HepG2 (cell line): Measurements from ENCODE around the gene TARM1. TPM values are rescaled to one million over a fixed set of nuclear protein-coding genes. Genes with fewer than 3 reads are reported as not detected.

Experiments
- ATAD3A ChIP-seq: sonication (generic); formaldehyde crosslinking; IDR thresholded peaks from 2 replicates; pipeline ENCODE4 v1.4.0; 2020; ENCODE audit warnings: missing genetic modification reagents
- DBP ChIP-seq: sonication (generic); formaldehyde crosslinking; IDR thresholded peaks from 2 replicates; pipeline ENCODE4 v1.4.0; 2020; ENCODE audit warnings: missing genetic modification reagents; ENCODE audit errors: not compliant biosample characterization
- HNF4G ChIP-seq, 2 experiments: sonication (generic) in 1 of 2; formaldehyde crosslinking in 1 of 2; IDR thresholded peaks; 2 replicates each; pipeline versions ENCODE4 v1.4.0 to v1.6.1; 2011 to 2020; ENCODE audit warnings: borderline replicate concordance in 2 of 2, low read depth in 2 of 2, mild to moderate bottlenecking in 2 of 2, low read length in 1 of 2, missing genetic modification reagents in 1 of 2, moderate library complexity in 1 of 2
- MAX ChIP-seq: IDR thresholded peaks from 2 replicates; pipeline ENCODE4 v1.6.1; 2012; ENCODE audit warnings: inconsistent platforms
- NFIC ChIP-seq: IDR thresholded peaks from 2 replicates; pipeline ENCODE4 v1.6.1; 2012; ENCODE audit warnings: mild to moderate bottlenecking, low read length, inconsistent platforms
- NFKB2 ChIP-seq: sonication (generic); formaldehyde crosslinking; IDR thresholded peaks from 2 replicates; pipeline ENCODE4 v1.4.0; 2020; ENCODE audit warnings: missing genetic modification reagents, borderline replicate concordance
- RELA ChIP-seq: sonication (generic); formaldehyde crosslinking; IDR thresholded peaks from 2 replicates; pipeline ENCODE4 v1.4.0; 2020; ENCODE audit warnings: missing genetic modification reagents
- REPIN1 ChIP-seq: sonication (generic); formaldehyde crosslinking; IDR thresholded peaks from 2 replicates; pipeline ENCODE4 v1.8.0; 2022; ENCODE audit warnings: missing genetic modification reagents, low read depth, mild to moderate bottlenecking, borderline replicate concordance
- RNF219 ChIP-seq: sonication (generic); formaldehyde crosslinking; IDR thresholded peaks from 2 replicates; pipeline ENCODE4 v1.5.0; 2020; ENCODE audit warnings: mild to moderate bottlenecking, missing genetic modification reagents
- SNAI1 ChIP-seq: sonication (generic); formaldehyde crosslinking; IDR thresholded peaks from 2 replicates; pipeline ENCODE4 v1.5.0; 2020; ENCODE audit warnings: mild to moderate bottlenecking, missing genetic modification reagents, borderline replicate concordance
- SNAPC2 ChIP-seq: sonication (generic); formaldehyde crosslinking; IDR thresholded peaks from 2 replicates; pipeline ENCODE4 v1.8.1; 2022; ENCODE audit warnings: mild to moderate bottlenecking, missing genetic modification reagents
- SRF ChIP-seq: IDR thresholded peaks from 2 replicates; pipeline ENCODE4 v1.6.1; 2011; ENCODE audit warnings: mild to moderate bottlenecking, low read depth, low read length, moderate library complexity
- SSRP1 ChIP-seq: IDR thresholded peaks from 2 replicates; pipeline ENCODE4 v1.6.1; 2016; ENCODE audit warnings: control low read depth
- TBL1XR1 ChIP-seq: fragments of 150-350 bp; IDR thresholded peaks from 2 replicates; pipeline ENCODE4 v1.6.1; 2014; ENCODE audit warnings: borderline replicate concordance, low read length; ENCODE audit not compliant: partially characterized antibody
- TIGD3 ChIP-seq: sonication (generic); formaldehyde crosslinking; IDR thresholded peaks from 2 replicates; pipeline ENCODE4 v1.5.1; 2020; ENCODE audit warnings: mild to moderate bottlenecking, missing genetic modification reagents, borderline replicate concordance
- XBP1 ChIP-seq: sonication (generic); formaldehyde crosslinking; IDR thresholded peaks from 2 replicates; pipeline ENCODE4 v1.5.0; 2020; ENCODE audit warnings: missing genetic modification reagents
- ZBTB42 ChIP-seq: sonication (generic); formaldehyde crosslinking; IDR thresholded peaks from 2 replicates; pipeline ENCODE4 v1.5.0; 2020; ENCODE audit warnings: mild to moderate bottlenecking, missing genetic modification reagents
- ZNF136 ChIP-seq: sonication (generic); formaldehyde crosslinking; IDR thresholded peaks from 2 replicates; pipeline ENCODE4 v1.8.1; 2022; ENCODE audit warnings: low read depth, mild to moderate bottlenecking, moderate library complexity, missing genetic modification reagents
- ZNF24 ChIP-seq: fragments of 450-650 bp; IDR thresholded peaks from 2 replicates; pipeline ENCODE4 v1.6.1; 2017; ENCODE audit warnings: antibody characterized with exemption, mild to moderate bottlenecking
- ZNF34 ChIP-seq: sonication (generic); formaldehyde crosslinking; IDR thresholded peaks from 2 replicates; pipeline ENCODE4 v1.4.0; 2020; ENCODE audit warnings: mild to moderate bottlenecking, missing genetic modification reagents, borderline replicate concordance
- ZNF546 ChIP-seq: sonication (generic); formaldehyde crosslinking; conservative IDR thresholded peaks from 2 replicates; pipeline ENCODE4 v1.8.1; 2023; ENCODE audit warnings: mild to moderate bottlenecking, missing genetic modification reagents
- ZNF720 ChIP-seq: sonication (generic); formaldehyde crosslinking; IDR thresholded peaks from 2 replicates; pipeline ENCODE4 v1.4.0; 2020; ENCODE audit warnings: missing genetic modification reagents
- ZNF788 ChIP-seq: sonication (generic); formaldehyde crosslinking; IDR thresholded peaks from 2 replicates; pipeline ENCODE4 v1.5.0; 2020; ENCODE audit warnings: mild to moderate bottlenecking, missing genetic modification reagents, borderline replicate concordance
- polyA plus RNA-seq, 8 experiments: library from polyadenylated mRNA; depleted of rRNA in 3 of 8; stranded (reverse) in 7 of 8; unstranded in 1 of 8; fragments of >200 nt; fragmentation: Illumina TruSeq in 4 of 8; extraction: Trizol in 4 of 8; gene quantifications; 2 replicates each; pipeline versions ENCODE4 v1.2.1 to v1.2.3, GENCODE V29; 2011 to 2016; ENCODE audit warnings: low read depth in 4 of 8, missing spikeins in 1 of 8, mixed read lengths in 1 of 8; ENCODE audit not compliant: insufficient read depth in 1 of 8
- total RNA-seq, 5 experiments: library from RNA; depleted of rRNA; stranded (reverse); fragments of >200 nt; fragmentation: Illumina TruSeq; extraction: Trizol; gene quantifications; 2 replicates each; pipeline ENCODE4 v1.2.3, GENCODE V29; 2016; ENCODE audit warnings: low read depth in 1 of 5

The TARM1 gene
- total and polyA plus RNA-seq, 2 of the 13 experiments (the other 11 are each of a cell fraction or from before 2014, with no cell fraction given), result not detected

GRCh38 chr19:54115109-54116063 lies 34.2 kb upstream of the TARM1 start, which contains the start of the genes PRPF31 and TFPT (continued):
- TF ChIP-seq REPIN1 (CRISPR knock-in tag) (peak; percentile 68; the same call in 1 of the 2 replicates), SSRP1 (no peak; the same call in 1 of the 2 replicates), TBL1XR1 (peak; percentile 55), RELA (CRISPR knock-in tag) (no peak), ZNF34 (CRISPR knock-in tag) (peak; percentile 95; the same call in 1 of the 2 replicates), SRF (peak; percentile 85), SNAI1 (CRISPR knock-in tag) (no peak), ZNF24 (no peak), ZNF546 (CRISPR knock-in tag) (0 out of 2 replicates have a peak, but pooled peaks have one; percentile 37), XBP1 (no peak), NFIC (0 out of 2 replicates have a peak, but pooled peaks have one; percentile 43), SNAPC2 (CRISPR knock-in tag) (no peak), RNF219 (peak; percentile 50; the same call in 1 of the 2 replicates), MAX (peak; percentile 89), TIGD3 (CRISPR knock-in tag) (no peak), ZNF720 (peak; percentile 91; the same call in 1 of the 2 replicates), ZNF788 (no peak; the same call in 1 of the 2 replicates), DBP (CRISPR knock-in tag) (no peak), ZNF136 (CRISPR knock-in tag) (0 out of 2 replicates have a peak, but pooled peaks have one; percentile 42), ATAD3A (no peak), NFKB2 (CRISPR knock-in tag) (no peak), ZBTB42 (CRISPR knock-in tag) (no peak), HNF4G (IDR thresholded peaks at IDR 0.05; ENCODE audit: borderline replicate concordance, low read depth, low read length) (no peak), HNF4G (CRISPR knock-in tag; IDR thresholded peaks at IDR 0.05; ENCODE audit: borderline replicate concordance, low read depth) (no peak)
